Right lobe of liver (tissue), 4 donors: ENCODE measurements around the gene CDH26.

Experiments used
- CTCF ChIP-seq, 4 donors: fragments of 200-600 bp in 3 of 4; fragments of 450-650 bp in 1 of 4; IDR thresholded peaks; one replicate each; pipeline versions ENCODE4 v1.5.1 to v1.8.0; 2016 to 2022; ENCODE audit warnings: antibody characterized with exemption in 4 of 4, mild to moderate bottlenecking in 2 of 4
- POLR2A ChIP-seq: fragments of 450-650 bp; IDR thresholded peaks from one replicate; pipeline ENCODE4 v1.6.1; 2017; ENCODE audit warnings: antibody characterized with exemption, mild to moderate bottlenecking
- donor health status: DM: no; HTN: no; CAD: no.
- donor health status: DM: no; HTN: no; CAD: no.
- donor health status: DM: no; HTN: yes; CAD: no.

- TF ChIP-seq CTCF (IDR thresholded peaks at IDR 0.05), result no peak
- TF ChIP-seq POLR2A, result no peak
Measured at GRCh38 chr20:59984541-59984940, 26.3 kb downstream of the CDH26 start.
